ENCODE results near the gene FN3KRP. TPM values are rescaled to one million over a fixed set of nuclear protein-coding genes. Genes with fewer than 3 reads are reported as not detected.

Gene FN3KRP
- total and polyA plus RNA-seq, 2 of the 13 experiments (the other 11 are each of a cell fraction or from before 2014, with no cell fraction given) = 22.4 to 28.2 TPM

Small RNA genes lying within 50 kb of the gene (microRNA-seq; reads per million reads assigned to microRNA genes)
- gene MIR4525 = 0.68 reads per million

Small RNA genes lying within 50 kb of the gene (small RNA-seq; reads per million reads assigned to genes)
- gene MIR4525 (ENCODE audit: insufficient read depth in 2 of 3, insufficient read length in 3 of 3, low read depth in 2 of 3, low replicate concordance in 1 of 3) = 0 to 2.9 (median 1.6) reads per million in 3 experiments

Other genes starting within 250 kb of the FN3KRP start
- gene FOXK2, start 197.0 kb upstream of the FN3KRP start, total RNA-seq (2016; rRNA removed; fragmentation: Illumina TruSeq; extraction: Trizol) = 47.7 and 67.2 TPM in 2 replicates
- 67.1 and 73.1 TPM in 2 replicates for gene FOXK2, start 197.0 kb upstream of the FN3KRP start, polyA plus RNA-seq (2011; rRNA removed)
- 86.2 and 88.8 TPM in 2 replicates for gene WDR45B, start 68.3 kb upstream of the FN3KRP start, total RNA-seq (2016; rRNA removed; fragmentation: Illumina TruSeq; extraction: Trizol)
- gene WDR45B, start 68.3 kb upstream of the FN3KRP start, polyA plus RNA-seq (2011; rRNA removed) = 153 and 155 TPM in 2 replicates
- 4.4 and 6.2 TPM in 2 replicates for gene RAB40B, start 18.0 kb upstream of the FN3KRP start, total RNA-seq (2016; rRNA removed; fragmentation: Illumina TruSeq; extraction: Trizol)
- 6.5 and 7.2 TPM in 2 replicates for gene RAB40B, start 18.0 kb upstream of the FN3KRP start, polyA plus RNA-seq (2011; rRNA removed)
- gene FN3K, start 18.9 kb downstream of the FN3KRP start, total RNA-seq (2016; rRNA removed; fragmentation: Illumina TruSeq; extraction: Trizol) = 12.2 and 22.0 TPM in 2 replicates
- gene FN3K, start 18.9 kb downstream of the FN3KRP start, polyA plus RNA-seq (2011; rRNA removed) = 3.5 and 5.7 TPM in 2 replicates
- 33.9 and 49.6 TPM in 2 replicates for gene TBCD, start 35.4 kb downstream of the FN3KRP start, total RNA-seq (2016; rRNA removed; fragmentation: Illumina TruSeq; extraction: Trizol)
- gene TBCD, start 35.4 kb downstream of the FN3KRP start, polyA plus RNA-seq (2011; rRNA removed) = 54.8 and 58.7 TPM in 2 replicates
- not detected in 2 replicates for gene ZNF750, start 123.3 kb downstream of the FN3KRP start, total RNA-seq (2016; rRNA removed; fragmentation: Illumina TruSeq; extraction: Trizol)
- gene ZNF750, start 123.3 kb downstream of the FN3KRP start, polyA plus RNA-seq (2011; rRNA removed) = not detected in 2 replicates